ENCODE results near the gene ZDHHC18. TPM values are rescaled to one million over a fixed set of nuclear protein-coding genes. Genes with fewer than 3 reads are reported as not detected.

ZDHHC18 gene
- 10 to 100 TPM in 5 of 6 experiments, 1 to 10 TPM in 1; 9.6 to 16.9 (median 14.1) TPM for total RNA-seq
- long read RNA-seq: 0 reads

- Histone ChIP-seq H3K27me3 (no peaks in the 10 kb centered on the region), H3K27ac (peak within 1 kb of the TSS; percentile 63 to 80 (median 76)), H3K4me3 (peak within 1 kb of the TSS; percentile 54 to 66 (median 60)), H3K9me3 (no peaks in the 10 kb centered on the region), H3K4me1 (peaks cover 0 to 53% (median 22%) of the 10 kb centered on the region in 4 donors), H3K36me3 (no peaks in the 10 kb centered on the region)
- no CpG with 5 or more reads among the region's 107 CpGs for WGBS (ENCODE audit: insufficient coverage, low coverage, low lambda C conversion rate, missing lambda C conversion rate)
- peak; percentile 52 for TF ChIP-seq POLR2A (IDR thresholded peaks at IDR 0.05)
- TF ChIP-seq CTCF (IDR thresholded peaks at IDR 0.05): peak; percentile 19 to 74 (median 48)
- ATAC-seq: peak; percentile 81 to 91 (median 85)
- DNase-seq: peak; percentile 79 to 81 (median 80)
- intact Hi-C loops (cut with DNase I): no loop called here
Observed at GRCh38 chr1:26826261-26827105, at the start of gene ZDHHC18. ZDHHC18 (plus strand) TSS chr1:26826688; CDS start chr1:26826805, 117 bp downstream.

GRCh38 chr1:26779098-26779668 is 47.3 kb upstream of the ZDHHC18 start:
- 77% methylated on average over 2 of the region's 11 CpGs for WGBS (ENCODE audit: insufficient coverage, low coverage, low lambda C conversion rate, missing lambda C conversion rate)
- Histone ChIP-seq H3K27ac (peak overlapping the region in 2 of 3 donors; percentile 100), H3K4me1 (peaks cover 0 to 46% (median 17%) of the 10 kb centered on the region in 4 donors), H3K27me3 (no peaks in the 10 kb centered on the region), H3K4me3 (no peak overlapping the region), H3K9me3 (no peaks in the 10 kb centered on the region), H3K36me3 (peaks cover 16 to 60% (median 36%) of the 10 kb centered on the region in 4 donors)
- ATAC-seq (no peak), DNase-seq (no peak)
- TF ChIP-seq CTCF (IDR thresholded peaks at IDR 0.05) (no peak), POLR2A (IDR thresholded peaks at IDR 0.05) (no peak)
- intact Hi-C loops (cut with DNase I): loop anchor here in 1 of 2 donors (10.0 kb wide), 1 partner anchor 74 kb away; no protein-coding TSS in a partner anchor

GRCh38 chr1:26780344-26780957 is 46.0 kb upstream of the ZDHHC18 start:
- Histone ChIP-seq H3K36me3 (peaks cover 12 to 47% (median 28%) of the 10 kb centered on the region in 4 donors), H3K27ac (peak overlapping the region; percentile 41 to 100 (median 100))
- peak; percentile 73 to 90 (median 87) for DNase-seq

More at GRCh38 chr1:26780344-26780957, 46.0 kb upstream of the ZDHHC18 start:
- H3K9me3 ChIP-seq: no peaks in the 10 kb centered on the region
- no peaks in the 10 kb centered on the region for H3K27me3 ChIP-seq
- peaks cover 0 to 58% (median 23%) of the 10 kb centered on the region in 4 donors for H3K4me1 ChIP-seq
- WGBS (ENCODE audit: insufficient coverage, low coverage, low lambda C conversion rate, missing lambda C conversion rate): 50% methylated on average over 4 of the region's 21 CpGs
- ATAC-seq: peak; percentile 54 to 72 (median 70)
- TF ChIP-seq CTCF (IDR thresholded peaks at IDR 0.05) (no peak), POLR2A (IDR thresholded peaks at IDR 0.05) (no peak)
- intact Hi-C loops (cut with DNase I): loop anchor here in 1 of 2 donors (10.0 kb wide), 1 partner anchor 76 kb away; no protein-coding TSS in a partner anchor
- H3K4me3 ChIP-seq: no peak overlapping the region
